Uterus (tissue), 4 donors: Measurements from ENCODE around the gene EIF3I. TPM values are rescaled to one million over a fixed set of nuclear protein-coding genes. Genes with fewer than 3 reads are reported as not detected.

Experiments
- DNase-seq, 2 donors: peaks; one replicate each; pipeline ENCODE4 v3.0.0-alpha.2; 2019 to 2020
- H3K27ac ChIP-seq, 2 donors: fragments of 200-600 bp; sonication (generic); 1 replicate in 1 of 2; 2 replicates in 1 of 2; pipeline ENCODE4 v1.5.1; 2016 to 2018
- H3K27me3 ChIP-seq, 2 donors: fragments of 200-600 bp; sonication (generic); one replicate each; pipeline ENCODE4 v1.5.1; 2018 to 2019; ENCODE audit warnings: control low read depth in 1 of 2
- H3K36me3 ChIP-seq, 2 donors: fragments of 200-600 bp; sonication (generic); one replicate each; pipeline ENCODE4 v1.5.1; 2019; ENCODE audit warnings: control low read depth in 1 of 2
- H3K4me1 ChIP-seq, 2 donors: fragments of 200-600 bp; sonication (generic); one replicate each; pipeline ENCODE4 v1.5.1; 2018 to 2019; ENCODE audit warnings: control low read depth in 1 of 2
- H3K4me3 ChIP-seq, 2 donors: fragments of 200-600 bp; sonication (generic); 1 replicate in 1 of 2; 2 replicates in 1 of 2; pipeline ENCODE4 v1.5.1; 2018 to 2019; ENCODE audit warnings: mild to moderate bottlenecking in 1 of 2
- H3K9me3 ChIP-seq, 2 donors: fragments of 200-600 bp; sonication (generic); one replicate each; pipeline ENCODE4 v1.5.1; 2019; ENCODE audit warnings: control low read depth in 1 of 2
- POLR2A ChIP-seq, 2 donors: fragments of 450-650 bp; IDR thresholded peaks; one replicate each; pipeline ENCODE4 v1.6.1; 2016; ENCODE audit warnings: antibody characterized with exemption in 2 of 2, mild to moderate bottlenecking in 1 of 2, moderate library complexity in 1 of 2
- intact Hi-C: fragments of 100-400 bp; cut with DNase I; formaldehyde crosslinking; loops from one replicate; pipeline ENCODE4 v1.15.1; 2023; ENCODE audit warnings: low total_unique reads
- total RNA-seq, 4 donors: library from RNA; depleted of rRNA in 3 of 4; stranded (reverse); fragments of >200 nt in 3 of 4; gene quantifications; one replicate each; pipeline versions ENCODE4 v1.1.0 to v1.2.4, GENCODE V29; 2014 to 2023
- TF ChIP-seq, protein P1 (sequence below), 4 experiments: fragments of 200-600 bp in 2 of 4; fragments of 450-650 bp in 2 of 4; sonication (generic) in 2 of 4; IDR thresholded peaks; one replicate each; pipeline ENCODE4 v1.5.1; 2016 to 2019; ENCODE audit warnings: antibody characterized with exemption in 4 of 4, mild to moderate bottlenecking in 2 of 4, moderate library complexity in 1 of 4
- donor health status: DM: yes; HTN: yes; CAD: no.

EIF3I gene
- total RNA-seq, result 100 to 1,000 TPM; 111 to 246 (median 143) TPM

DNA sequence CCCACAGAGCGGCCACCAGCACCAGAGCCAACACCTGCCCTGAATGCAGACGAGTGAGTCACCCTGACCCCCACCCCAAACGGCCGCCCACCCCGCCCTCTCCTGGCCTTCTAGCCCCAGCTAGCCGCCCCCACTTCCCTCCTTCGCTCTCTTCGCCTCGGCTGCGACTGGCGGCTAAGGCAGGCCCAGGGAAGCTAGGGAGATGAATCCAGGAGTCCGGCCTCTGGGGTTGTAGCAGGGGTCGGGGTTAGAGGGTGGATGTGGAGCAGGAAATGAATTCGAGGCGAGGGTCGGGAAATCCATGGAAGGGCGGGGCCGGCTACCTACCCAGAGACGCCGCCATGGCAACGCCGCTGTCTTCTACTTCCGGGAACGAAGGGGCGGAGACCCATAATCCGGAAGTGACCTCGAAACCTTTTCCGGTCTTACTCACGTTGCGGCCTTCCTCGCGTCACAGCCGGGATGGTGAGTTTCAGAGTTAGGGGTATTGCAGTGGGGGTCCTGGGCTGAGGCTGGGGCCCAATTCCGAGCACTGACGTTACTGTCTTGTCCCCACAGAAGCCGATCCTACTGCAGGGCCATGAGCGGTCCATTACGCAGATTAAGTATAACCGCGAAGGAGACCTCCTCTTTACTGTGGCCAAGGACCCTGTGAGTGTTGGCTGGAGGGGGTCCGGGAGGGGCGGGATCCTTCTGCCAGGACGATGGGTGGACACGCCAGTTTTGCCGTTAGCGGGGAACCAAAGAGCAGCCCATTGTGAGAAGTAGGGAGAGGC, at the start of gene EIF3I, which contains the start of gene TMEM234:
TSS of gene EIF3I (plus strand) at position 428 of the 776 bp plus-strand sequence. CDS start at position 463, 35 bp downstream.
TSS of gene TMEM234 (minus strand) at position 374 of the 776 bp plus-strand sequence. CDS start at position 343, 31 bp downstream.
- H3K4me1 ChIP-seq, result peaks cover 4 to 18% of the 10 kb centered on the region in 2 donors
- H3K27me3 ChIP-seq, result no peaks in the 10 kb centered on the region
- H3K4me3 ChIP-seq, result peak within 1 kb of the TSS; percentile 81 to 100
- no peaks in the 10 kb centered on the region for H3K36me3 ChIP-seq
- peak; percentile 92 to 95 for DNase-seq
- intact Hi-C loops, result no loop called here
- TF ChIP-seq, protein P1, sequence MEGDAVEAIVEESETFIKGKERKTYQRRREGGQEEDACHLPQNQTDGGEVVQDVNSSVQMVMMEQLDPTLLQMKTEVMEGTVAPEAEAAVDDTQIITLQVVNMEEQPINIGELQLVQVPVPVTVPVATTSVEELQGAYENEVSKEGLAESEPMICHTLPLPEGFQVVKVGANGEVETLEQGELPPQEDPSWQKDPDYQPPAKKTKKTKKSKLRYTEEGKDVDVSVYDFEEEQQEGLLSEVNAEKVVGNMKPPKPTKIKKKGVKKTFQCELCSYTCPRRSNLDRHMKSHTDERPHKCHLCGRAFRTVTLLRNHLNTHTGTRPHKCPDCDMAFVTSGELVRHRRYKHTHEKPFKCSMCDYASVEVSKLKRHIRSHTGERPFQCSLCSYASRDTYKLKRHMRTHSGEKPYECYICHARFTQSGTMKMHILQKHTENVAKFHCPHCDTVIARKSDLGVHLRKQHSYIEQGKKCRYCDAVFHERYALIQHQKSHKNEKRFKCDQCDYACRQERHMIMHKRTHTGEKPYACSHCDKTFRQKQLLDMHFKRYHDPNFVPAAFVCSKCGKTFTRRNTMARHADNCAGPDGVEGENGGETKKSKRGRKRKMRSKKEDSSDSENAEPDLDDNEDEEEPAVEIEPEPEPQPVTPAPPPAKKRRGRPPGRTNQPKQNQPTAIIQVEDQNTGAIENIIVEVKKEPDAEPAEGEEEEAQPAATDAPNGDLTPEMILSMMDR (IDR thresholded peaks at IDR 0.05), result no peak
- TF ChIP-seq POLR2A (IDR thresholded peaks at IDR 0.05), result peak; percentile 41 to 79
- H3K27ac ChIP-seq, result peak within 1 kb of the TSS; percentile 89 to 98
- no peaks in the 10 kb centered on the region for H3K9me3 ChIP-seq

DNA sequence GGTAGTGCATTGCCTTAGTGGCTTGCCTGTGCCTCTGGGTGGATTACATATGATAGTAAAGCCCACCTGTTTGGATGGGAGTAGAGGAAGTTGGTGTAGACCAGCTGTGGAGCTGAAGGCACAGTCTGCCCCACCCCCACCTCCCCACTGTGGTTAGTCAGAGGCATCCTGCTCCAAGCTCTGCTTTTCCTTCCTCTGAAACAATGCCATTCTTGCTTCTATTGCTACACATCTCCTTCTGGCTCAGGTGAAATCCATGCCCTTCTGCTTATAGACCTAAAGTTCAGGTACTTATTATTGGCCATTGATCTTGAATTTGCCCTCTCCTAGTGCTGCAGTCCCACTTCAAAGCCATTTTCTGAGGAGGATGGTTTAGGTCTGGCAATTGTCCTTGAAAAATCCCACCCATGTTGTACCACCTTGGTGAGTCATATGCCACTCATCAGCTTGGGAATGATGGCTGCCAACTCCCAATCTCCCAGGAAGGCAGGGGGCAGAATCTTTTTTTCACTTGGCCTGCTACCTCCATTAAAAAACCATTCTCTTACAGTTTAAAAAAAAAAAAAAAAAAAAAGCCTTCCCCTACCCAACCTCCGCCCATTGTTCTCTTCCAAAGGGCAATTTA, 49.5 kb upstream of the EIF3I start:
- Histone ChIP-seq H3K27me3 (no peaks in the 10 kb centered on the region), H3K4me3 (no peak overlapping the region), H3K27ac (peak overlapping the region in 1 of 2 donors; percentile 62), H3K4me1 (no peaks in the 10 kb centered on the region), H3K36me3 (no peaks in the 10 kb centered on the region), H3K9me3 (no peaks in the 10 kb centered on the region)
- no peak for DNase-seq
- TF ChIP-seq, protein P1 (IDR thresholded peaks at IDR 0.05), result no peak
- no peak for TF ChIP-seq POLR2A (IDR thresholded peaks at IDR 0.05)
- intact Hi-C loops, result no loop called here

DNA sequence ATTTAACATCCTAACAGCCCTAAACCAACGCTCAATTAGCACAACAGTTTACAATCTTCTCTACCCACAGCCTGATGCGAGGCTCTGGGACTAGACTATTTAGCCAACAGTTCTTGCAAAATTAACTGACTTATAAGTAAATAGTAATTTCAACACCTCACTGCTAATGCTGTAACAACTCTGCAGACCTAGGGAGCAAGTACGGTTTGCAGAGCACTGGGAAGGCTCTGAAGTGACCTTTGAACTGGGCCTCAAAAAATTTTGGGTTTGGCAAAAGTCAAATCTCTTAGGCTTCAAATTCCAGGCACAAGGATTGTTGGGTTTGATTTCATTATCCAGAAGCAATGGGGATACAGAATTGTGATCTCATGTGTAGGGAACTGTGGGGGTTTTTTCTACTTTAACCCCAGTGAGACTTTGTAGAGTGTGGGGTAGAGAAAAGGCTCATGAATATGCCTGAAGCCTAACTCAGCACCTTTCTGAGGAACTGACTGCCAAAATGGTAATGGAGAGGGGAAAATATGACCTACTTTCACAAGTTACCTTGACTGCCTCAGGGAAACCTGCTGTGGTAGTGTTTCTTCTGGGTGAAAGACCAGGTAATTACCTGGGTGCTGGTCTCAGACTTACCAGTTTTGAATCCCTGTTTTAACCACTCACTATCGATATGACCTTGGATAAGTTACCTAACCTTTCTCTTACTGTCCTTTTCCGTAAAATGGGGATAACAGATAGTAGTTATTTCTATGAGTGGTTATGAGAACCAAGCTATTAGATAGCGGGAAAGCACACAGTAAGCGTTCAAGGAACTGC, 43.6 kb upstream of the EIF3I start:
- Histone ChIP-seq H3K9me3 (no peaks in the 10 kb centered on the region), H3K4me1 (peaks cover 12 to 13% of the 10 kb centered on the region in 2 donors), H3K4me3 (peak overlapping the region; percentile 50 to 63), H3K27me3 (no peaks in the 10 kb centered on the region), H3K27ac (peak overlapping the region; percentile 91 to 96), H3K36me3 (no peaks in the 10 kb centered on the region)
- TF ChIP-seq POLR2A (IDR thresholded peaks at IDR 0.05), result no peak
- TF ChIP-seq, protein P1 (IDR thresholded peaks at IDR 0.05), result no peak
- DNase-seq, result no peak
- intact Hi-C loops, result no loop called here

DNA sequence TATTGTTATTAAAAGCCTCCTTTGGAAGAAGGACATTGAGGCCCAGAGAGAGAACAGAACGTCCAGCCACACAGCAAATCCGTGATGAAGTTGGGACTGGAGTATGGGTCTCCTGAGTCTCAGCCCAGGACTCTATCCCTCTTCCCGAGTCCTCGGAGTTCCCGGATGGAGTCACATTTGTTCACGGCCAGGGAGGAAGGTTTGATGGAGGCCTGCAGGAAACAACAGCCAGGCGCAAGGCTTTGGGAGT, 43.1 kb upstream of the EIF3I start:
- H3K27me3 ChIP-seq, result no peaks in the 10 kb centered on the region
- intact Hi-C loops, result no loop called here
- H3K4me1 ChIP-seq, result peaks cover 12 to 13% of the 10 kb centered on the region in 2 donors
- no peak for DNase-seq
- H3K27ac ChIP-seq, result peak overlapping the region; percentile 91 to 96
- H3K36me3 ChIP-seq, result no peaks in the 10 kb centered on the region
- peak overlapping the region; percentile 50 to 63 for H3K4me3 ChIP-seq
- TF ChIP-seq, protein P1 (IDR thresholded peaks at IDR 0.05), result no peak
- TF ChIP-seq POLR2A (IDR thresholded peaks at IDR 0.05), result no peak
- no peaks in the 10 kb centered on the region for H3K9me3 ChIP-seq
